ENCODE data around the gene AMACR. TPM values are rescaled to one million over a fixed set of nuclear protein-coding genes. Genes with fewer than 3 reads are reported as not detected.

AMACR gene
- total RNA-seq, 1 experiment from 2014 or later = 20.6 TPM

GRCh38 chr5:33944543-33945132, 63.2 kb downstream of the AMACR start:
- POLR2A ChIA-PET = no interaction called here
- CTCF ChIA-PET = interaction anchor here (0.6 kb wide), 1 partner anchor 68 kb away, joined by 4 read pairs; no protein-coding TSS in a partner anchor
- in situ Hi-C loops (cut with HindIII; ENCODE audit: low pct_unique_long_range_greater_than_20kb, low sequenced_read_pairs) = no loop called here
- H3K27me3 ChIP-seq (ENCODE audit: control insufficient read depth, insufficient read depth, low read length) = peaks cover 18% of the 10 kb centered on the region
- H3K4me1 ChIP-seq (ENCODE audit: control insufficient read depth, insufficient read depth, low read length) = no peaks in the 10 kb centered on the region
- intact Hi-C loops (cut with micrococcal nuclease; ENCODE audit: unreplicated experiment) = no loop called here
- no peaks in the 10 kb centered on the region for H3K9me3 ChIP-seq (ENCODE audit: control insufficient read depth, insufficient read depth, low read depth, low read length)
- no TSS peak for BruUV-seq (replicated peaks)
- ATAC-seq (peak; percentile 45; the same call in 1 of the 2 replicates), DNase-seq (ENCODE audit: low read depth, low spot score) (no peak)
- H3K4me3 ChIP-seq (ENCODE audit: low read depth in 2 of 2, low read length in 2 of 2) = no peak overlapping the region
- H3K27ac ChIP-seq (ENCODE audit: low read length) = no peak overlapping the region
- H3K36me3 ChIP-seq (ENCODE audit: control insufficient read depth, insufficient read depth, low read length) = no peaks in the 10 kb centered on the region
- TF ChIP-seq SIN3A (IDR thresholded peaks at IDR 0.05; ENCODE audit: borderline replicate concordance, insufficient read depth, low read depth, low read length) (no peak), CTCF (IDR thresholded peaks at IDR 0.05) (no peak), POLR2AphosphoS5 (IDR thresholded peaks at IDR 0.05; ENCODE audit: low read depth, low read length) (no peak), REST (IDR thresholded peaks at IDR 0.05; ENCODE audit: insufficient read depth in 1 of 2, low read depth in 2 of 2, low read length in 1 of 2) (no peak), TCF7L2 (IDR thresholded peaks at IDR 0.05; ENCODE audit: low read depth, low read length) (no peak)

- DNase-seq (ENCODE audit: low read depth, low spot score) (no peak), ATAC-seq (no peak)
- H3K36me3 ChIP-seq (ENCODE audit: control insufficient read depth, insufficient read depth, low read length) = no peaks in the 10 kb centered on the region
- intact Hi-C loops (cut with micrococcal nuclease; ENCODE audit: unreplicated experiment) = no loop called here
- in situ Hi-C loops (cut with HindIII; ENCODE audit: low pct_unique_long_range_greater_than_20kb, low sequenced_read_pairs) = no loop called here
- CTCF ChIA-PET = no interaction called here
- no peak for TF ChIP-seq POLR2AphosphoS5 (IDR thresholded peaks at IDR 0.05; ENCODE audit: low read depth, low read length)
- TF ChIP-seq REST (IDR thresholded peaks at IDR 0.05; ENCODE audit: insufficient read depth in 1 of 2, low read depth in 2 of 2, low read length in 1 of 2) = no peak
- TF ChIP-seq TCF7L2 (IDR thresholded peaks at IDR 0.05; ENCODE audit: low read depth, low read length) = no peak
- no peak for TF ChIP-seq CTCF (IDR thresholded peaks at IDR 0.05)
- no peak for TF ChIP-seq SIN3A (IDR thresholded peaks at IDR 0.05; ENCODE audit: borderline replicate concordance, insufficient read depth, low read depth, low read length)
- peaks cover 11% of the 10 kb centered on the region for H3K27me3 ChIP-seq (ENCODE audit: control insufficient read depth, insufficient read depth, low read length)
- no peak overlapping the region for H3K4me3 ChIP-seq (ENCODE audit: low read depth in 2 of 2, low read length in 2 of 2)
- H3K4me1 ChIP-seq (ENCODE audit: control insufficient read depth, insufficient read depth, low read length) = no peaks in the 10 kb centered on the region
- H3K27ac ChIP-seq (ENCODE audit: low read length) = no peak overlapping the region
- POLR2A ChIA-PET = no interaction called here
- no peaks in the 10 kb centered on the region for H3K9me3 ChIP-seq (ENCODE audit: control insufficient read depth, insufficient read depth, low read depth, low read length)
- BruUV-seq (replicated peaks) = no TSS peak
Observed at GRCh38 chr5:33941090-33941489, 66.8 kb downstream of the AMACR start.

Measured in Panc1 (cell line).